Measurements from ENCODE around the gene ACSS2. TPM values are rescaled to one million over a fixed set of nuclear protein-coding genes. Genes with fewer than 3 reads are reported as not detected.

Gene ACSS2
- total RNA-seq, 1 donor = 32.3 TPM

DNA sequence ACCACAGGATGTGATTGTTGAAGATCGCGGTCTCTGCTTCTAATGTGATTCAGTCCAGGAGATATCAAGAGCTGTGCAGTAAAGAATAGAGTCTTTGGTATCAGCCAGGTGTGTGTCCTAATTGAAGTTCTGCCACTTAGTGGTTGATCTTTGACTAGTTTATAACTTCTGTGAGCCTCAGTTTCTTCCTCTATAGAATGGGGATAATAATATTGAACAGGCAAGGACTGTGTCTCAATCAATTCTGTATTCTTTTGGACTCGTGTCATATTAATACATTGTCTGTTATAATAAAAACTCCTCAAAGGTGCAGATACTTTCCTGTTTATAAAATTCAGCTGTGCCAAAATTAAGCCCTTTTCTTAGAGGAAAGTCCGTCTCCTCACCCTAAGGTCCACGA lies 27.8 kb upstream of the ACSS2 start:
- no peak for DNase-seq (ENCODE audit: low read depth)
- TF ChIP-seq, protein P1, sequence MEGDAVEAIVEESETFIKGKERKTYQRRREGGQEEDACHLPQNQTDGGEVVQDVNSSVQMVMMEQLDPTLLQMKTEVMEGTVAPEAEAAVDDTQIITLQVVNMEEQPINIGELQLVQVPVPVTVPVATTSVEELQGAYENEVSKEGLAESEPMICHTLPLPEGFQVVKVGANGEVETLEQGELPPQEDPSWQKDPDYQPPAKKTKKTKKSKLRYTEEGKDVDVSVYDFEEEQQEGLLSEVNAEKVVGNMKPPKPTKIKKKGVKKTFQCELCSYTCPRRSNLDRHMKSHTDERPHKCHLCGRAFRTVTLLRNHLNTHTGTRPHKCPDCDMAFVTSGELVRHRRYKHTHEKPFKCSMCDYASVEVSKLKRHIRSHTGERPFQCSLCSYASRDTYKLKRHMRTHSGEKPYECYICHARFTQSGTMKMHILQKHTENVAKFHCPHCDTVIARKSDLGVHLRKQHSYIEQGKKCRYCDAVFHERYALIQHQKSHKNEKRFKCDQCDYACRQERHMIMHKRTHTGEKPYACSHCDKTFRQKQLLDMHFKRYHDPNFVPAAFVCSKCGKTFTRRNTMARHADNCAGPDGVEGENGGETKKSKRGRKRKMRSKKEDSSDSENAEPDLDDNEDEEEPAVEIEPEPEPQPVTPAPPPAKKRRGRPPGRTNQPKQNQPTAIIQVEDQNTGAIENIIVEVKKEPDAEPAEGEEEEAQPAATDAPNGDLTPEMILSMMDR (IDR thresholded peaks at IDR 0.05; ENCODE audit: insufficient read depth, low read length) = no peak
- no peak overlapping the region for H3K4me3 ChIP-seq (ENCODE audit: low read depth, low read length)

DNA sequence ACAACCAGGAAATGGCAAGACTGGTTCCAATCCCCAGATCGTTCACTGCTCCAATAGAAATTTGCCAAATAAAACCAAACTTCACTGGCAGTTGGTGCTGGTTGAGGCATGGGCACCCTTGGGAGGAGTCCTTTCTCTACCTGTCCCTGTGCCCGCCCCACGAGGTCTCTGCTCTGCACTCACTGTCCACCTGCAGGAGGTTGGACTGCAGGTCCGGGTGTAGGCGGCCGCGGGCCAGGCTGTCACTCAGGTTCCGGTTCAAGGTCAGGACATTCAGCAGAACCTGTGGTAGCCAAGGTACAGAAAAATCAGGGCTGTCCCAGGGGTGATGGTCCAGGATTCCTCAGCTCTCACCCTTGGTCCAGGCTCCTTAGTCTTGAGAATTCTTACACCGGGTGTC lies 26.6 kb upstream of the ACSS2 start:
- DNase-seq (ENCODE audit: low read depth) = no peak
- TF ChIP-seq, protein P1 (IDR thresholded peaks at IDR 0.05; ENCODE audit: insufficient read depth, low read length) = no peak
- no peak overlapping the region for H3K4me3 ChIP-seq (ENCODE audit: low read depth, low read length)

DNA sequence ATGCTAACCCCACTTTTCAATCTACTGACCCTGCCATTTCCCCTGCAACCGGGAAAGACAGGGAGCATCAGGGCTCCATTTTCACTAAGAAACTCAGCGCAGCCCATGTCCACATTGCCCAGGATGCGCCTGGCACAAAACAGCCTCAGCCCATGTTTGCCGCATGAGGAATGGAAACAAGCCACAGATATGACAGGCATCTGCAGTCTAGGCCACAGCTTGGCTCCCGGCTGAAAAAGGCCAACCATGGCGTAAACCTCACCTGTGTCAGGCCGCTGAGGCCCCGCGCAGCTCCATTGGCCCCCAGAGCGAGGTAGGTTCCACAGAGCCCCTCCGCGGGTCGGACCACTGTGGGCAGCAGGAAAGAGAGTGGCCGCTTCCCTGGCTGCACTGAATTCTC lies 25.4 kb upstream of the ACSS2 start:
- no peak overlapping the region for H3K4me3 ChIP-seq (ENCODE audit: low read depth, low read length)
- no peak for DNase-seq (ENCODE audit: low read depth)
- TF ChIP-seq, protein P1 (IDR thresholded peaks at IDR 0.05; ENCODE audit: insufficient read depth, low read length) = no peak

DNA sequence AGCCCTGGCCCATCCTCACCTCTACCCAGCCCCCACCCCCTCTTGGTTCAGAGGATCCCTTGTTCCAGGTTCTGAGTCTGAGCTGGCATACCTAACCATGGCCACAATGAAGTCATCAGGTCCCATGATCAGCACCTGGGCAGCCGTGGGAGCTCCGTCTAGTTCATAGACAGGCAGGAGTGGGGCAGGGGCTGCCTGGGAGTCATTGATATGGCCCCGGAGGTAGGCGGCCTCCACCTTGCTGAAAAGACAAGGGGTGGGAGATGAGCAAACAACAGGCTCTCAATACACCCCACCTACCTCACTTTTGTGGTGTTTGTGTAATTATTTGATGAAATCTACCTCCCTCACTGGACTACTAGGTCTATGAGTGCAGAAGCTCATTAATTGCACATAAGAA lies 24.1 kb upstream of the ACSS2 start:
- TF ChIP-seq, protein P1 (IDR thresholded peaks at IDR 0.05; ENCODE audit: insufficient read depth, low read length) = no peak
- H3K4me3 ChIP-seq (ENCODE audit: low read depth, low read length) = no peak overlapping the region
- no peak for DNase-seq (ENCODE audit: low read depth)

DNA sequence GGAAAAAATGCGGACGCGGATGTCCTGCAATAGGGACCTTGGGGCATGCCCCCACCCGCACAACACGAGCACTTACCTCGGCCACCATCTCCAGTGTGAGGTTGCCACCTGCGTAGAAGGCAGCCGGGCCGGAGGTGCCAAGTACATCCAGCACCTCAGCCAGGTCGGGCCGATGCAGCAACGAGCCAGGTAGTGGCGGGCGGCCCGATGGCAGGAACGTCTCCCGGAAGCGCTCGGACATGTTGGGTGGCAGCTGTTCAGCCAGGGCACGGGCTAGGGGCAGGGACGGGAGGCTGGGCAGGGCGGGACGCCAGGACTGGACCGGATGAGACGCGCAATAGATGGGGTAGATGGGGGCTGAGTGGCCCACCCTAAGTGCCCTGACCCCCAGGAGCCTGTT lies 17.0 kb upstream of the ACSS2 start:
- TF ChIP-seq, protein P1 (IDR thresholded peaks at IDR 0.05; ENCODE audit: insufficient read depth, low read length) = no peak
- no peak for DNase-seq (ENCODE audit: low read depth)
- no peak overlapping the region for H3K4me3 ChIP-seq (ENCODE audit: low read depth, low read length)

DNA sequence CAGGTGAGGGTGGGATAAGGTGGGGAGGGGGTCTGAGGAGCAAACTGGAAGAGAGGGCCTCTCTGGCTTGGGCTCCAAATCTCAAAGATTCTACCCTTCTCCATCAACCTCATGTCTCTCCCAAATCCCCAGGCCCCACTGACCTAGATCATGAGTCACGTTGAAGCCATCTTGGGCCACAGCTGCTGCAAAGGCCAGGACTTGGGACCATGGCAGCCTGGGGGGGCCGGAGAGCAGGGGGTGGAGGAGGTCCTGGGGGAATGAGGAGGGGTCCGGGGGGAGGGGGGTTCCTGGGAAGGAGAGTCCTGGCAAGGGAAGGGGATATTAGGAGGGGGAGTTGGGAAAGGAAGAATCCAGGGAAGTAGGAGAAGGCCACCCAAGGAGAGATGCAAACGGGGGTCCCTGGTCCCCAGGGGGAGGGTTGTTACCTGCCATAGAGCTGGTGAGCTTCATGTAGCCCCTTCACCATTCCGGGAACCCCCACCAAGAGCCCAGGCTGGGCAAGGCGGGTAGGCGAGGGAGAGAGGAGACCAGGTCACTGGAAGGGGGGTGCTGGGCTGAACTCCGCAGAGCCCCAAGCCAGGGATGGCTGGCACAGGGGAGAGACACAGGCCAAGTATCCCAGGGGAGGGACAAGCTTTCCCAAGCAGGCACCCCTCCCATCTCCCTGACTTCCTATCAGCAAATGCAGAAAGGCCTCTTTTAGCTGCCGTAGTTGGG lies 16.4 kb upstream of the ACSS2 start:
- no peak for DNase-seq (ENCODE audit: low read depth)
- no peak overlapping the region for H3K4me3 ChIP-seq (ENCODE audit: low read depth, low read length)
- TF ChIP-seq, protein P1 (IDR thresholded peaks at IDR 0.05; ENCODE audit: insufficient read depth, low read length) = no peak

All from fibroblast of the aortic adventitia (primary cell).